Caki2 (cell line): Measurements from ENCODE around the gene PDZD8. TPM values are rescaled to one million over a fixed set of nuclear protein-coding genes. Genes with fewer than 3 reads are reported as not detected.
"Not testable (repeated sequence)": the region's sequence is repeated elsewhere in the genome, so short reads cannot be mapped to it uniquely, and the experiment has no call there.

ENCODE experiments used
- DNase-seq: peaks from one replicate; pipeline ENCODE4 v3.0.0-alpha.2; 2015; ENCODE audit warnings: low read depth
- in situ Hi-C: cut with HindIII; loops from 2 replicates; pipeline ENCODE4 v1.10.0; 2016; ENCODE audit warnings: low sequenced_read_pairs, low pct_unique_long_range_greater_than_20kb, mixed read lengths
- total RNA-seq: library from RNA; depleted of rRNA; stranded (reverse); fragments of >200 nt; shearing (Covaris generic); gene quantifications from 2 replicates; pipeline ENCODE4 v1.2.3, GENCODE V29; 2014; ENCODE audit warnings: low replicate concordance

Gene PDZD8
- total RNA-seq, 1 experiment from 2014 or later, result 31.6 TPM

- in situ Hi-C loops, result no loop called here
Observed at GRCh38 chr10:117316701-117317100, 58.5 kb downstream of the PDZD8 start.

DNA sequence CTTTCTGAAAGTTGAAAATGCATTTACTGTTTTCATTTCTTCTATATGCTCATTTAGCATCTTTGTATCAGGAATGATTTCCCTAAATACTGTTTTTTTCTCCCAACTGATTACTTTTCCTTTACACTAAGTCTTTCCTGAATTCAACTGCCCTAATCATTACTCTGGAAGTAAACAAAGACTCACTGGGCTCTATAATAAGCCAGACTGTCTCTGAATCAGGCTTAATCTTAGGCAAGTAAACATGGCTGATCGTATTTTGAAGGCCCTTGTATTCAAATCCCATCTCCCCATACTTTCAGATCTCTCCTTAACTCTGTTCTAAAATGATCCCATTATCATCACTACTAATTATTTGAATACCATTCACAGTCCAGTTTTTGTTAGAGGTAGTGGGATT lies 61.6 kb downstream of the PDZD8 start:
- no peak for DNase-seq
- in situ Hi-C loops, result no loop called here

More at GRCh38 chr10:117316701-117317100, 58.5 kb downstream of the PDZD8 start:
- no peak for DNase-seq

- DNase-seq, result no peak
Observed at GRCh38 chr10:117312430-117312829, 62.8 kb downstream of the PDZD8 start.

GRCh38 chr10:117311261-117311660 lies 64.0 kb downstream of the PDZD8 start:
- in situ Hi-C loops, result no loop called here
- DNase-seq, result no peak

More at GRCh38 chr10:117312430-117312829, 62.8 kb downstream of the PDZD8 start:
- in situ Hi-C loops, result no loop called here

GRCh38 chr10:117306674-117307073 lies 68.6 kb downstream of the PDZD8 start:
- in situ Hi-C loops, result no loop called here
- DNase-seq, result no peak

DNA sequence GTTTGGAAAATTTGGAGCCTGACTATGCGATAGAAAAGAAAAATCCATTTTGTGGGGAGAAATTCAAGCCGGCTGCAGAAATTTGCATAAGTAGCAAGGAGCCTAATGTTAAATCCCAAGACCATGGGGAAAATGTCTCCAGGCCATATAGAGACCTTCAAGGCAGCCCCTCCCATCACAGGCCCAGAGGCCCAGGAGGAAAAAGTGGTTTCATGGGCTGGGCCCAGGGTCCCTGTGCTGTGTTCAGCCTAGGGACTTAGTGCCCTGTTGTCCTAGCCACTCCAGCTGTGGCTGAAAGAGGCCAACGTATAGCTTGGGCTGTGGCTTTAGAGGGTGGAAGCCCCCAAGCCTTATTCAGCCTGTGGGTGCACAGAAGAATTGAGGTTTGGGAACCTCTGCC lies 71.8 kb downstream of the PDZD8 start:
- DNase-seq, in situ Hi-C loops: not testable (repeated sequence)

GRCh38 chr10:117300671-117301070 lies 74.6 kb downstream of the PDZD8 start:
- no peak for DNase-seq
- in situ Hi-C loops, result no loop called here

GRCh38 chr10:117299435-117299834 lies 75.8 kb downstream of the PDZD8 start:
- no peak for DNase-seq
- in situ Hi-C loops, result no loop called here

DNA sequence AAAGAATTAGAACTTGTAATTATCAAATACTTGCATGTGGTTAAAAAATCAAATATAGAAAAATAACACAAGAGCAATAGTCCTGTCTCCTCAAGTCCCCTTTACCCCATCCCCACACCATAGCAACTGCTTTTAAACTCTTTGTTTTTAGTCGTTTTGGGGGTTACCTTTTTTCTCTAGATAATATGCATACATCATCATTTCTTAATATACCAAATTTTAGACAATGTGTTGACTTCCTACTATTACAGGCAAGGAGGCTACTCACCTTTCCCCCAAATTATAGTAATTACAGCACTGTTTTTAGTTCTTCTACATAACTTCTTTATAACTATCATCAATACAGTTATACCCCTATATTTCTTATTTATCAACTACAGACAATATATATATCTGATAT lies 77.0 kb downstream of the PDZD8 start:
- DNase-seq, result no peak
- in situ Hi-C loops, result no loop called here

DNA sequence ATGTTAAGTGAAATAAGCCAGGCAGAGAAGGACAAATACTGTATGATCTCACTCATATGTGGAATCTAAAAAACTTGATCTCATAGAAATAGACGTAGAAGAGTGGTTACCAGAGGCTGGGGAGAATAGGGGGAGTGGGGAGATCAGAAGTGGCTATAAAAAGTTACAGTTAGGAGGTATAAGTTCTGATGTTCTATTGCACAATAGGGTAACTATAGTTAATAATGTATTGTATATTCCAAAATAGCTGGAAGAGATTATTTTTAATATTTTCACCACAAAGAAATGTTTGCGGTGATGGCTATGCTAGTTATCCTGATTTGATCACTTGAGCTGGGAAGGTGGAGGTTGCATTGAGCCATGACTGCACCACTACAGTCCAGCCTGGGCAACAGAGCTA lies 80.5 kb downstream of the PDZD8 start:
- in situ Hi-C loops, result no loop called here
- no peak for DNase-seq

DNA sequence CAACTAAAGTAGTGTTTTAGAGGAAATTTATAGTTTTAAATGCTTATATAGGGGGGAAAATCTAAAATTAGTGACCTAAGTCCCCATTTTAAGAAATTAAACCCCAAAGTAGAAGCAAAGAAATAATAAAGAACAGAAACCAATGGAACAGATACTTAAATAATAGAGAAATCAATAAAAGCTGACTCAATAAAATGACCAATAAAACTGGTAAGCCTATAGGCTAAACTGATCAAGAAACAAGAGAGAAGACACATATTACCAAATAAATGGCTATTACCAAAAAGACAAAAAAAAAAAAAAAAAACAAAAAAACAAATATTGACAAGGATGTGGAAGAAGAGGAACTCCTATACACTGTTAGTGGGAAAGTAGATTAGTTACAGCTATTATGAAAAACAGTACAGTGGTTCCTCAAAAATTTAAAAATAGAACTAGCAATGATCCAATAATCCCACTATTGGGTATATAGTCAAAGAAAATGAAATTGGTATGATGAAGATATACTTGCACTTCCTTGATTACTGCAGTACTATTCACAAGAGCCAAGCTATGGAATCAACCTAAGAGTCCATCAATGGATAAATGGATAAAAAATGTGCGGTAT lies 81.1 kb downstream of the PDZD8 start:
- no peak for DNase-seq
- in situ Hi-C loops, result no loop called here

DNA sequence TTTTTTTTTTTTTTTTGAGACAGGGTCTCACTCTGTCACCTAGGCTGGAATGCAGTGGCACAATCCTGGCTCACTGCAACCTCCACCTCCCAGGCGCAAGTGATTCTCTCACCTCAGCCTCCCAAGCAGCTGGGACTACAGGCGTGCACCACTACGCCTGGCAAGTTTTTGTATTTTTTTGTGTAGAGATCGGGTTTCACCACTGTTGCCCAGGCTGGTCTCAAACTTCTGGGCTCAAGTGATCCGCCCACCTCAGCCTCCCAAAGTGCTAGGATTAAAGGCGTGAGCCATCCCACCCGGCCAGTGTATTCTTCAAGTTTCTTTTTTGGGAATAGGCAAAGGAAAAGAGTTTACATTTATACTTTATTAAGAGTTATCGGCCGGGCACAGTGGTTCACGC lies 84.4 kb downstream of the PDZD8 start:
- in situ Hi-C loops, DNase-seq: not testable (repeated sequence)

- in situ Hi-C loops, result no loop called here
- no peak for DNase-seq
Observed at GRCh38 chr10:117284716-117285494, 90.3 kb downstream of the PDZD8 start.

- in situ Hi-C loops, result no loop called here
- DNase-seq, result no peak
Observed at GRCh38 chr10:117277675-117278074, 97.6 kb downstream of the PDZD8 start.

DNA sequence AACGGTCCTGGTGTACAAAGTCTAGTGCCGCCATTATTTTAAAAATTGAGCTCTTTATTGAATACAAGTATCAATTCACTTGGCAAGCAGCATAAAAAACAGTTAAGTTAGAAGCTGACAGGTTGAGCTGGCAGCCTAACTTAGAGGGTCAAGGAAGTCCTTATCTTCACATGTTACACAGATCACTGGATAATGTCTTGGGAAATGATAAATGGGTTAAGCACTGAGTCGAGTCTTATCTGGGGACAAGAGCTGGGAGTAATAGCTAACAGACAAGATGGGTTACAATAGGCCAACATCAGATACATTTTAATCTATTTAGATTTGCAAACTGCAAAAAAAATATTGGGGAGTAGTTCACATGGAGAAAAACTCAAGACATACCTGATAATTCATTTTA lies 100.1 kb downstream of the PDZD8 start:
- in situ Hi-C loops, result no loop called here
- DNase-seq, result no peak

GRCh38 chr10:117274509-117274908 lies 100.7 kb downstream of the PDZD8 start:
- in situ Hi-C loops, result no loop called here

DNA sequence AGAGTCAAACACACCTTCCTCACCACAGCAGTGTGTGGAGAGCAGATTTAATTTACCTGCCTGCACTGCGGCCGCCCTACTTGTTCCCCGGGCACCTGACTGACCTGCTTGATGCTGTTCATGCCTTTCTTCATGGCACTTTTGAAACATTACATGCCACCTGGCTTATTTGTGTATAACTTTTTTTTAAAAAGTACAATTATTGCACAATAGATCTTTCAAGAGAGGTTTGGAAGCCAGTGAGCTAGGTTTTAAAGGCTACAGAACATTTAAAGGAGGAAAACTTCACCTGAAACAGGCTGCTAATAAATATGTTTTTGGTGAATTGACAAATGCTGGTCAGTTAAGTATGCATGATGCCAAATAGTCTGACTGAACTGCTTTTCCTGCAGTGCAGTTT lies 101.3 kb downstream of the PDZD8 start:
- in situ Hi-C loops, result no loop called here
- DNase-seq, result no peak

More at GRCh38 chr10:117274509-117274908, 100.7 kb downstream of the PDZD8 start:
- no peak for DNase-seq

- in situ Hi-C loops, result no loop called here
- DNase-seq, result no peak
Observed at GRCh38 chr10:117272195-117273076, 102.8 kb downstream of the PDZD8 start.

DNA sequence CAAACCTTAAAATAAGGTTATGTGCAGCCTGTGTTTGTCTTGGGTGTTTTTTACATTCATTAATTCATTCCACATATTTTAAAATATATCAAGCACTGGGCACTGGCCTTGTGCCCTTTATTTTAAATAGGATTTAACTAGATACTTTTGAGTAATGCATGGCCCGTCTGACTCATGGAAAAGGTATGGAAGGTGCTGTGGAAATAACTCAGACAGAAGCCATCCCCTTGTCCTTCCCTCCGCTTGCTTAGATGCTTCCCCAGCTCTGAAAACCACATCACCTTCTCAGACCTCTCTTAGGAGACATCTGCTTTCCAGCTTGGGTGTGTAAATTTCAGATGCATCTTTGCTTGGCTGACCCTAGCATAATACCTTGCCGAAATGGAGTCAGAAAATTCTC lies 103.8 kb downstream of the PDZD8 start:
- in situ Hi-C loops, result no loop called here

More for the DNA sequence above, 103.8 kb downstream of the PDZD8 start:
- DNase-seq, result no peak
